K562 (cell line): ENCODE results near the gene PACRG. TPM values are rescaled to one million over a fixed set of nuclear protein-coding genes. Genes with fewer than 3 reads are reported as not detected.

ENCODE experiments used
- ATAC-seq: fragments of 200-7000 bp; cut with Tn5 transposase; 3 replicates; pipeline ENCODE4 v1.9.1; 2020; ENCODE audit warnings: moderate library complexity
- BruUV-seq: library from RNA; stranded (reverse); fragments of 400-500 nt; replicated peaks from 2 replicates; lab custom pipeline; 2021; lab: Mats Ljungman, UMichigan
- CTCF ChIA-PET: fragments of 300-600 bp; formaldehyde crosslinking; extraction: SDS; loops from one replicate; lab custom pipeline; 2021; ENCODE audit warnings: low intra/inter-chr PET ratio; lab: Yijun Ruan, JAX
- POLR2A ChIA-PET: fragments of 300-600, 350-650 bp; sonication (Branson Sonifier 250); formaldehyde crosslinking; extraction: SDS; loops from one replicate; lab custom pipeline; 2021; ENCODE audit warnings: antibody characterized with exemption, inconsistent platforms; lab: Yijun Ruan, JAX
- DNase-seq, 4 experiments: peaks; one replicate each; pipeline versions ENCODE4 v3.0.0 to v3.0.0-alpha.2; 2011 to 2018; ENCODE audit warnings: low spot score in 3 of 4, mixed read lengths in 3 of 4; ENCODE audit errors: extremely low read depth in 1 of 4
- FAIRE-seq: peaks from 2 replicates; lab custom pipeline; 2011; peaks lifted over from hg19 to GRCh38; lab: Jason Lieb, UNC
- H2AFZ ChIP-seq: 2 replicates; pipeline ENCODE4 v1.6.0; 2011; ENCODE audit warnings: low read depth, low read length, control low read depth, inconsistent platforms
- H3K27ac ChIP-seq: fragments of 200-600 bp; 3 replicates; pipeline ENCODE4 v1.8.0; 2011; ENCODE audit warnings: low read depth, mild to moderate bottlenecking, control low read depth, inconsistent platforms, low read length, moderate library complexity, mixed read lengths; ENCODE audit errors: extremely low read depth
- H3K27me3 ChIP-seq, 2 experiments: fragments of 300-600 bp in 1 of 2; 2 replicates in 1 of 2; 3 replicates in 1 of 2; pipeline versions ENCODE4 v1.6.0 to v1.8.0; 2011; ENCODE audit warnings: inconsistent platforms in 2 of 2, low read length in 2 of 2, mild to moderate bottlenecking in 1 of 2, mixed read lengths in 1 of 2, moderate library complexity in 1 of 2; ENCODE audit not compliant: control insufficient read depth in 2 of 2, insufficient read depth in 2 of 2
- H3K36me3 ChIP-seq: fragments of 300-600 bp; 3 replicates; pipeline ENCODE4 v1.8.0; 2011; ENCODE audit warnings: mild to moderate bottlenecking, low read length, inconsistent platforms; ENCODE audit not compliant: control insufficient read depth, insufficient read depth
- H3K4me1 ChIP-seq, 2 experiments: fragments of 200-600 bp in 1 of 2; replicated peaks in 1 of 2; 2 replicates in 1 of 2; 3 replicates in 1 of 2; pipeline versions ENCODE4 v1.5.1 to v1.8.0; 2011; ENCODE audit warnings: inconsistent platforms in 2 of 2, low read length in 2 of 2, mild to moderate bottlenecking in 1 of 2, mixed read lengths in 1 of 2, moderate library complexity in 1 of 2; ENCODE audit not compliant: control insufficient read depth in 2 of 2, insufficient read depth in 2 of 2
- H3K4me2 ChIP-seq: 2 replicates; pipeline ENCODE4 v1.6.1; 2011; ENCODE audit warnings: low read length, control low read depth, inconsistent platforms, mixed read lengths; ENCODE audit not compliant: insufficient read depth
- H3K4me3 ChIP-seq: fragments of 200-600 bp; sonication (generic), shearing (Covaris generic); 2 replicates; pipeline ENCODE4 v1.5.1; 2016; ENCODE audit warnings: control low read depth, inconsistent platforms
- H3K79me2 ChIP-seq: fragments of 200-600 bp; 3 replicates; pipeline ENCODE4 v1.8.0; 2011; ENCODE audit warnings: low read length, inconsistent platforms; ENCODE audit not compliant: control insufficient read depth, insufficient read depth
- H3K9ac ChIP-seq, 2 experiments: 2 replicates each; pipeline versions ENCODE4 v1.6.0 to v1.6.1; 2011; ENCODE audit warnings: low read depth in 2 of 2, low read length in 2 of 2, control low read depth in 1 of 2, inconsistent platforms in 1 of 2, mild to moderate bottlenecking in 1 of 2, mixed read lengths in 1 of 2; ENCODE audit not compliant: insufficient read depth in 1 of 2
- H3K9me1 ChIP-seq: one replicate; pipeline ENCODE4 v1.6.0; 2011; ENCODE audit warnings: inconsistent platforms, mild to moderate bottlenecking, low read length, moderate library complexity; ENCODE audit not compliant: control insufficient read depth, insufficient read depth
- H3K9me3 ChIP-seq: replicated peaks from 2 replicates; pipeline ENCODE4 v1.5.1; 2011; ENCODE audit warnings: low read depth, low read length, inconsistent platforms; ENCODE audit not compliant: control insufficient read depth, insufficient read depth
- H4K20me1 ChIP-seq: replicated peaks from 2 replicates; pipeline ENCODE4 v1.6.1; 2011; ENCODE audit warnings: low read length, inconsistent platforms, mixed read lengths; ENCODE audit not compliant: control insufficient read depth, insufficient read depth
- CXXC5 ChIP-seq: fragments of 250-450 bp; sonication (Bioruptor Pico); IDR thresholded peaks from 2 replicates; pipeline ENCODE4 v1.8.0; 2022; ENCODE audit warnings: inconsistent platforms, mild to moderate bottlenecking, moderate library complexity
- EGR1 ChIP-seq: fragments of 450-650 bp; conservative IDR thresholded peaks from 2 replicates; pipeline ENCODE4 v1.6.1; 2017; ENCODE audit warnings: mild to moderate bottlenecking
- ETV6 ChIP-seq, 3 experiments: fragments of 150-350 bp in 1 of 3; sonication (generic) in 1 of 3; formaldehyde crosslinking in 1 of 3; IDR thresholded peaks; 2 replicates each; pipeline versions ENCODE4 v1.6.1 to v1.8.0; 2014 to 2022; ENCODE audit warnings: borderline replicate concordance in 2 of 3, low read depth in 2 of 3, antibody characterized with exemption in 1 of 3, low read length in 1 of 3, mild to moderate bottlenecking in 1 of 3, missing genetic modification reagents in 1 of 3
- EZH2 ChIP-seq: IDR thresholded peaks from 2 replicates; pipeline ENCODE4 v1.6.1; 2012; ENCODE audit warnings: low read depth, mild to moderate bottlenecking, inconsistent platforms, low read length, borderline replicate concordance
- SPI1 ChIP-seq: IDR thresholded peaks from 2 replicates; pipeline ENCODE4 v1.6.1; 2011; ENCODE audit warnings: low read depth, low read length, control low read depth, borderline replicate concordance
- SRSF7 ChIP-seq: fragments of 200-400 bp; formaldehyde crosslinking; optimal IDR thresholded peaks from 2 replicates; pipeline ENCODE3; 2017; ENCODE audit warnings: mild to moderate bottlenecking, low read depth, low read length
- WGBS: fragments of 100-300 bp; shearing (Covaris generic); methylation state at CpG from one replicate; pipeline ENCODE4 v1.1.6; 2016; ENCODE audit warnings: low coverage, mixed read lengths; ENCODE audit not compliant: insufficient coverage; ENCODE audit errors: missing lambda C conversion rate; 5-methylcytosine and 5-hydroxymethylcytosine counted together
- in situ Hi-C: fragments of 300-500 bp; cut with MboI; formaldehyde crosslinking; loops from 4 replicates; pipeline ENCODE4 v1.15.0; 2018; ENCODE audit warnings: inconsistent platforms, mixed read lengths
- intact Hi-C: fragments of 100-400 bp; cut with micrococcal nuclease; formaldehyde crosslinking; loops from 2 replicates; pipeline ENCODE4 v1.14.2; 2022
- polyA plus RNA-seq, 8 experiments: library from polyadenylated mRNA; depleted of rRNA in 4 of 8; stranded (reverse) in 5 of 8; unstranded in 3 of 8; fragments of >200 nt; fragmentation: Nextera tagmentation in 2 of 8; fragmentation: Illumina TruSeq in 1 of 8; extraction: Ambion mirVana in 2 of 8; extraction: Trizol in 1 of 8; gene quantifications; 2 replicates each; pipeline versions ENCODE4 v1.2.1 to v1.2.3, GENCODE V29; 2011 to 2014; ENCODE audit warnings: inconsistent platforms in 1 of 8, missing spikeins in 1 of 8
- total RNA-seq, 7 experiments: library from RNA; depleted of rRNA in 6 of 7; stranded (reverse); fragments of >200 nt in 6 of 7; fragmentation: Illumina TruSeq in 2 of 7; extraction: Trizol in 2 of 7; gene quantifications; 2 replicates each; pipeline versions ENCODE4 v1.2.1 to v1.2.3, GENCODE V29; 2011 to 2021; ENCODE audit warnings: low replicate concordance in 1 of 7
- TF ChIP-seq, protein P1 (sequence below): sonication (generic); formaldehyde crosslinking; IDR thresholded peaks from 2 replicates; pipeline ENCODE4 v1.8.0; 2022; ENCODE audit warnings: mild to moderate bottlenecking, missing genetic modification reagents
- TF ChIP-seq, protein P2 (sequence below): fragments of 450-650 bp; formaldehyde crosslinking; IDR thresholded peaks from 2 replicates; pipeline ENCODE4 v1.4.0; 2020; ENCODE audit warnings: mild to moderate bottlenecking
- TF ChIP-seq, protein P3 (sequence below): fragments of 450-650 bp; IDR thresholded peaks from 2 replicates; pipeline ENCODE4 v1.6.1; 2016
- TF ChIP-seq, protein P4 (sequence below): sonication (generic); formaldehyde crosslinking; IDR thresholded peaks from 2 replicates; pipeline ENCODE4 v1.8.0; 2022; ENCODE audit warnings: missing genetic modification reagents, mild to moderate bottlenecking, moderate library complexity, borderline replicate concordance
- TF ChIP-seq, protein P5 (sequence below): fragments of 250-450 bp; sonication (Bioruptor Pico); IDR thresholded peaks from 2 replicates; pipeline ENCODE4 v1.5.0; 2021; ENCODE audit warnings: mild to moderate bottlenecking, borderline replicate concordance

PACRG gene
- total and polyA plus RNA-seq, 9 of the 15 experiments (the other 6 are each of a cell fraction or from before 2014, with no cell fraction given): 0.04 TPM; not detected in 8

DNA sequence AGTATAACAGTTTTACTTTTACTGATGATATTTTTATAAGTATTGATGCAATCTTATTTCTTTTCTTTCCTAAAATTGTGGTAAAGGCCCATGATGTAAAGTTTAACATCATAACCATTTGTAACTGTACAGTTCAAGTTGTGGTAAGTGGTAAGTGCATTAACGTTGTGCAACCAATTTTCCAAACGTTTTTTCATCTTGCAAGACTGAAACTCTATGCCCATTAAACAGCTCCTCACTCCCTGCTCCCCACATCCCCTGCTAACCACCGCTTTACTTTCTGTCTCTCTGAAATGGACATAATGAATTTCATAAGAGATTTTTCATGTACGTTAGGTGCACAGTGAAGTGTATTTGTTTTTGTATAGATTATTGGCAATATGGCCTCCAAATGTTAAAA is 106.0 kb downstream of the PACRG start:
- H4K20me1 ChIP-seq: no peaks in the 10 kb centered on the region
- WGBS: 2% methylated on average over 4 of the region's 4 CpGs
- no peaks in the 10 kb centered on the region for H3K27me3 ChIP-seq
- no peaks in the 10 kb centered on the region for H3K9me3 ChIP-seq
- ChIA-PET CTCF (no interaction called here), POLR2A (no interaction called here)
- FAIRE-seq: no peak
- no peaks in the 10 kb centered on the region for H3K79me2 ChIP-seq
- H3K9ac ChIP-seq: no peak overlapping the region
- H3K9me1 ChIP-seq: no peaks in the 10 kb centered on the region
- H3K4me2 ChIP-seq: no peak overlapping the region
- no peak for DNase-seq
- no peak overlapping the region for H3K27ac ChIP-seq
- BruUV-seq: no TSS peak
- ATAC-seq: no peak
- H3K4me1 ChIP-seq: no peaks in the 10 kb centered on the region
- TF ChIP-seq, protein P1, sequence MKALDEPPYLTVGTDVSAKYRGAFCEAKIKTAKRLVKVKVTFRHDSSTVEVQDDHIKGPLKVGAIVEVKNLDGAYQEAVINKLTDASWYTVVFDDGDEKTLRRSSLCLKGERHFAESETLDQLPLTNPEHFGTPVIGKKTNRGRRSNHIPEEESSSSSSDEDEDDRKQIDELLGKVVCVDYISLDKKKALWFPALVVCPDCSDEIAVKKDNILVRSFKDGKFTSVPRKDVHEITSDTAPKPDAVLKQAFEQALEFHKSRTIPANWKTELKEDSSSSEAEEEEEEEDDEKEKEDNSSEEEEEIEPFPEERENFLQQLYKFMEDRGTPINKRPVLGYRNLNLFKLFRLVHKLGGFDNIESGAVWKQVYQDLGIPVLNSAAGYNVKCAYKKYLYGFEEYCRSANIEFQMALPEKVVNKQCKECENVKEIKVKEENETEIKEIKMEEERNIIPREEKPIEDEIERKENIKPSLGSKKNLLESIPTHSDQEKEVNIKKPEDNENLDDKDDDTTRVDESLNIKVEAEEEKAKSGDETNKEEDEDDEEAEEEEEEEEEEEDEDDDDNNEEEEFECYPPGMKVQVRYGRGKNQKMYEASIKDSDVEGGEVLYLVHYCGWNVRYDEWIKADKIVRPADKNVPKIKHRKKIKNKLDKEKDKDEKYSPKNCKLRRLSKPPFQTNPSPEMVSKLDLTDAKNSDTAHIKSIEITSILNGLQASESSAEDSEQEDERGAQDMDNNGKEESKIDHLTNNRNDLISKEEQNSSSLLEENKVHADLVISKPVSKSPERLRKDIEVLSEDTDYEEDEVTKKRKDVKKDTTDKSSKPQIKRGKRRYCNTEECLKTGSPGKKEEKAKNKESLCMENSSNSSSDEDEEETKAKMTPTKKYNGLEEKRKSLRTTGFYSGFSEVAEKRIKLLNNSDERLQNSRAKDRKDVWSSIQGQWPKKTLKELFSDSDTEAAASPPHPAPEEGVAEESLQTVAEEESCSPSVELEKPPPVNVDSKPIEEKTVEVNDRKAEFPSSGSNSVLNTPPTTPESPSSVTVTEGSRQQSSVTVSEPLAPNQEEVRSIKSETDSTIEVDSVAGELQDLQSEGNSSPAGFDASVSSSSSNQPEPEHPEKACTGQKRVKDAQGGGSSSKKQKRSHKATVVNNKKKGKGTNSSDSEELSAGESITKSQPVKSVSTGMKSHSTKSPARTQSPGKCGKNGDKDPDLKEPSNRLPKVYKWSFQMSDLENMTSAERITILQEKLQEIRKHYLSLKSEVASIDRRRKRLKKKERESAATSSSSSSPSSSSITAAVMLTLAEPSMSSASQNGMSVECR: no peak
- TF ChIP-seq ETV6 (IDR thresholded peaks at IDR 0.05; ENCODE audit: borderline replicate concordance in 1 of 2, low read depth in 2 of 2, low read length in 1 of 2) (no peak), ETV6 (CRISPR knock-in tag; IDR thresholded peaks at IDR 0.05; ENCODE audit: borderline replicate concordance) (no peak), CXXC5 (no peak), EZH2 (no peak), SRSF7 (no peak), EGR1 (no peak), SPI1 (no peak)
- TF ChIP-seq, protein P2, sequence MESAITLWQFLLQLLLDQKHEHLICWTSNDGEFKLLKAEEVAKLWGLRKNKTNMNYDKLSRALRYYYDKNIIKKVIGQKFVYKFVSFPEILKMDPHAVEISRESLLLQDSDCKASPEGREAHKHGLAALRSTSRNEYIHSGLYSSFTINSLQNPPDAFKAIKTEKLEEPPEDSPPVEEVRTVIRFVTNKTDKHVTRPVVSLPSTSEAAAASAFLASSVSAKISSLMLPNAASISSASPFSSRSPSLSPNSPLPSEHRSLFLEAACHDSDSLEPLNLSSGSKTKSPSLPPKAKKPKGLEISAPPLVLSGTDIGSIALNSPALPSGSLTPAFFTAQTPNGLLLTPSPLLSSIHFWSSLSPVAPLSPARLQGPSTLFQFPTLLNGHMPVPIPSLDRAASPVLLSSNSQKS (CRISPR knock-in tag): no peak
- TF ChIP-seq, protein P3, sequence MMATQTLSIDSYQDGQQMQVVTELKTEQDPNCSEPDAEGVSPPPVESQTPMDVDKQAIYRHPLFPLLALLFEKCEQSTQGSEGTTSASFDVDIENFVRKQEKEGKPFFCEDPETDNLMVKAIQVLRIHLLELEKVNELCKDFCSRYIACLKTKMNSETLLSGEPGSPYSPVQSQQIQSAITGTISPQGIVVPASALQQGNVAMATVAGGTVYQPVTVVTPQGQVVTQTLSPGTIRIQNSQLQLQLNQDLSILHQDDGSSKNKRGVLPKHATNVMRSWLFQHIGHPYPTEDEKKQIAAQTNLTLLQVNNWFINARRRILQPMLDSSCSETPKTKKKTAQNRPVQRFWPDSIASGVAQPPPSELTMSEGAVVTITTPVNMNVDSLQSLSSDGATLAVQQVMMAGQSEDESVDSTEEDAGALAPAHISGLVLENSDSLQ: no peak
- TF ChIP-seq, protein P4, sequence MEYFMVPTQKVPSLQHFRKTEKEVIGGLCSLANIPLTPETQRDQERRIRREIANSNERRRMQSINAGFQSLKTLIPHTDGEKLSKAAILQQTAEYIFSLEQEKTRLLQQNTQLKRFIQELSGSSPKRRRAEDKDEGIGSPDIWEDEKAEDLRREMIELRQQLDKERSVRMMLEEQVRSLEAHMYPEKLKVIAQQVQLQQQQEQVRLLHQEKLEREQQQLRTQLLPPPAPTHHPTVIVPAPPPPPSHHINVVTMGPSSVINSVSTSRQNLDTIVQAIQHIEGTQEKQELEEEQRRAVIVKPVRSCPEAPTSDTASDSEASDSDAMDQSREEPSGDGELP (CRISPR knock-in tag): no peak
- TF ChIP-seq, protein P5, sequence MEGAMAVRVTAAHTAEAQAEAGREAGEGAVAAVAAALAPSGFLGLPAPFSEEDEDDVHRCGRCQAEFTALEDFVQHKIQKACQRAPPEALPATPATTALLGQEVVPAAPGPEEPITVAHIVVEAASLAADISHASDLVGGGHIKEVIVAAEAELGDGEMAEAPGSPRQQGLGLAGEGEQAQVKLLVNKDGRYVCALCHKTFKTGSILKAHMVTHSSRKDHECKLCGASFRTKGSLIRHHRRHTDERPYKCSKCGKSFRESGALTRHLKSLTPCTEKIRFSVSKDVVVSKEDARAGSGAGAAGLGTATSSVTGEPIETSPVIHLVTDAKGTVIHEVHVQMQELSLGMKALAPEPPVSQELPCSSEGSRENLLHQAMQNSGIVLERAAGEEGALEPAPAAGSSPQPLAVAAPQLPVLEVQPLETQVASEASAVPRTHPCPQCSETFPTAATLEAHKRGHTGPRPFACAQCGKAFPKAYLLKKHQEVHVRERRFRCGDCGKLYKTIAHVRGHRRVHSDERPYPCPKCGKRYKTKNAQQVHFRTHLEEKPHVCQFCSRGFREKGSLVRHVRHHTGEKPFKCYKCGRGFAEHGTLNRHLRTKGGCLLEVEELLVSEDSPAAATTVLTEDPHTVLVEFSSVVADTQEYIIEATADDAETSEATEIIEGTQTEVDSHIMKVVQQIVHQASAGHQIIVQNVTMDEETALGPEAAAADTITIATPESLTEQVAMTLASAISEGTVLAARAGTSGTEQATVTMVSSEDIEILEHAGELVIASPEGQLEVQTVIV (CRISPR knock-in tag): no peak
- in situ Hi-C loops (no loop called here), intact Hi-C loops (no loop called here)
- H3K36me3 ChIP-seq: no peaks in the 10 kb centered on the region
- no peak overlapping the region for H2AFZ ChIP-seq
- no peak overlapping the region for H3K4me3 ChIP-seq
